Activated naive CD4-positive, alpha-beta T cell treated with anti-CD3 and anti-CD28 coated beads for 36 hours (primary cell): ENCODE data around the gene DNAH8. TPM values are rescaled to one million over a fixed set of nuclear protein-coding genes. Genes with fewer than 3 reads are reported as not detected.

Experiments
- CTCF ChIA-PET: fragments of 350-600 bp; sonication (Branson Sonifier 250); formaldehyde crosslinking; loops from one replicate; lab custom pipeline; 2021; ENCODE audit warnings: antibody characterized with exemption; lab: Charles Lee
- DNase-seq: peaks from one replicate; pipeline ENCODE4 v3.0.0-alpha.2; 2020
- H3K27ac Mint-ChIP-seq: one replicate; pipeline ENCODE4 v1.8.0; 2021; ENCODE audit warnings: mild to moderate bottlenecking, mixed read lengths
- H3K27me3 Mint-ChIP-seq: one replicate; pipeline ENCODE4 v1.8.0; 2021; ENCODE audit warnings: low read depth, mixed read lengths
- H3K36me3 Mint-ChIP-seq: one replicate; pipeline ENCODE4 v1.8.0; 2021; ENCODE audit warnings: low read depth, mixed read lengths
- H3K4me1 Mint-ChIP-seq: one replicate; pipeline ENCODE4 v1.8.0; 2021; ENCODE audit warnings: low read depth, mixed read lengths
- H3K4me3 Mint-ChIP-seq: one replicate; pipeline ENCODE4 v1.8.0; 2021; ENCODE audit warnings: mild to moderate bottlenecking, moderate library complexity, mixed read lengths
- H3K9me3 Mint-ChIP-seq: one replicate; pipeline ENCODE4 v1.8.0; 2021; ENCODE audit warnings: mixed read lengths
- intact Hi-C: fragments of 100-400 bp; cut with micrococcal nuclease; formaldehyde crosslinking; loops from one replicate; pipeline ENCODE4 v1.15.1; 2023
- total RNA-seq, 2 experiments: library from RNA; stranded (reverse); gene quantifications; one replicate each; pipeline ENCODE4 v1.2.3, GENCODE V29; 2021

Gene DNAH8
- total RNA-seq, 2 experiments from 2014 or later = 0.07 to 0.15 TPM

- Mint-ChIP-seq H3K4me1 (no peaks in the 10 kb centered on the region), H3K36me3 (no peaks in the 10 kb centered on the region), H3K9me3 (no peaks in the 10 kb centered on the region), H3K27ac (no peak overlapping the region), H3K27me3 (no peaks in the 10 kb centered on the region), H3K4me3 (no peak overlapping the region)
- DNase-seq = no peak
- CTCF ChIA-PET = interaction anchor here (1.3 kb wide), 2 partner anchors 34 to 65 kb away, joined by 3 read pairs; no protein-coding TSS in a partner anchor
- intact Hi-C loops = no loop called here
Observed at GRCh38 chr6:38937839-38938613, 222.9 kb downstream of the DNAH8 start.

GRCh38 chr6:38938741-38939140, 223.6 kb downstream of the DNAH8 start:
- Mint-ChIP-seq H3K4me3 (no peak overlapping the region), H3K27me3 (no peaks in the 10 kb centered on the region), H3K9me3 (no peaks in the 10 kb centered on the region), H3K4me1 (no peaks in the 10 kb centered on the region), H3K27ac (no peak overlapping the region), H3K36me3 (no peaks in the 10 kb centered on the region)
- CTCF ChIA-PET = interaction anchor here (1.3 kb wide), 1 partner anchor 34 kb away, joined by 3 read pairs; no protein-coding TSS in a partner anchor
- intact Hi-C loops = no loop called here
- DNase-seq = no peak

- no peak for DNase-seq
- no peaks in the 10 kb centered on the region for H3K27me3 Mint-ChIP-seq
- H3K27ac Mint-ChIP-seq = no peak overlapping the region
- H3K36me3 Mint-ChIP-seq = no peaks in the 10 kb centered on the region
- CTCF ChIA-PET = no interaction called here
- H3K9me3 Mint-ChIP-seq = no peaks in the 10 kb centered on the region
- H3K4me1 Mint-ChIP-seq = no peaks in the 10 kb centered on the region
- intact Hi-C loops = no loop called here
- no peak overlapping the region for H3K4me3 Mint-ChIP-seq
Observed at GRCh38 chr6:38942442-38942841, 227.3 kb downstream of the DNAH8 start.

GRCh38 chr6:38942965-38943364, 227.9 kb downstream of the DNAH8 start:
- no peak overlapping the region for H3K4me3 Mint-ChIP-seq
- H3K4me1 Mint-ChIP-seq = no peaks in the 10 kb centered on the region
- no peak overlapping the region for H3K27ac Mint-ChIP-seq
- DNase-seq = no peak
- CTCF ChIA-PET = interaction anchor here (0.6 to 1.0 kb wide), 2 partner anchors 70 to 190 kb away, joined by 4 to 5 read pairs; no protein-coding TSS in a partner anchor
- no peaks in the 10 kb centered on the region for H3K9me3 Mint-ChIP-seq
- H3K36me3 Mint-ChIP-seq = no peaks in the 10 kb centered on the region
- intact Hi-C loops = no loop called here
- no peaks in the 10 kb centered on the region for H3K27me3 Mint-ChIP-seq

GRCh38 chr6:38943964-38944363, 228.9 kb downstream of the DNAH8 start:
- H3K4me3 Mint-ChIP-seq = no peak overlapping the region
- H3K4me1 Mint-ChIP-seq = no peaks in the 10 kb centered on the region
- CTCF ChIA-PET = interaction anchor here (0.7 to 1.0 kb wide), 2 partner anchors 71 to 76 kb away, joined by 3 to 5 read pairs; no protein-coding TSS in a partner anchor
- no peak overlapping the region for H3K27ac Mint-ChIP-seq
- H3K36me3 Mint-ChIP-seq = no peaks in the 10 kb centered on the region
- no peak for DNase-seq
- H3K27me3 Mint-ChIP-seq = no peaks in the 10 kb centered on the region
- intact Hi-C loops = no loop called here
- H3K9me3 Mint-ChIP-seq = no peaks in the 10 kb centered on the region

GRCh38 chr6:38944655-38945279, 229.7 kb downstream of the DNAH8 start:
- Mint-ChIP-seq H3K36me3 (no peaks in the 10 kb centered on the region), H3K27me3 (no peaks in the 10 kb centered on the region), H3K4me3 (no peak overlapping the region), H3K4me1 (no peaks in the 10 kb centered on the region), H3K27ac (no peak overlapping the region), H3K9me3 (no peaks in the 10 kb centered on the region)
- CTCF ChIA-PET = interaction anchor here (1.2 kb wide), 1 partner anchor 72 kb away, joined by 5 read pairs; no protein-coding TSS in a partner anchor
- intact Hi-C loops = no loop called here
- DNase-seq = no peak

- H3K9me3 Mint-ChIP-seq = peaks cover 4% of the 10 kb centered on the region
- no peak overlapping the region for H3K4me3 Mint-ChIP-seq
- H3K4me1 Mint-ChIP-seq = no peaks in the 10 kb centered on the region
- no peak overlapping the region for H3K27ac Mint-ChIP-seq
- intact Hi-C loops = no loop called here
- peaks cover 2% of the 10 kb centered on the region for H3K27me3 Mint-ChIP-seq
- H3K36me3 Mint-ChIP-seq = no peaks in the 10 kb centered on the region
- DNase-seq = no peak
- CTCF ChIA-PET = no interaction called here
Observed at GRCh38 chr6:38955861-38956260, 240.8 kb downstream of the DNAH8 start.

GRCh38 chr6:38957426-38957825, 242.3 kb downstream of the DNAH8 start:
- Mint-ChIP-seq H3K4me3 (no peak overlapping the region), H3K4me1 (no peaks in the 10 kb centered on the region), H3K9me3 (peaks cover 4% of the 10 kb centered on the region), H3K27me3 (peaks cover 2% of the 10 kb centered on the region), H3K36me3 (no peaks in the 10 kb centered on the region), H3K27ac (no peak overlapping the region)
- DNase-seq = no peak
- intact Hi-C loops = no loop called here
- CTCF ChIA-PET = no interaction called here

GRCh38 chr6:38959138-38959537, 244.0 kb downstream of the DNAH8 start:
- no peaks in the 10 kb centered on the region for H3K27me3 Mint-ChIP-seq
- DNase-seq = no peak
- no peak overlapping the region for H3K27ac Mint-ChIP-seq
- intact Hi-C loops = no loop called here
- no peak overlapping the region for H3K4me3 Mint-ChIP-seq
- peaks cover 4% of the 10 kb centered on the region for H3K9me3 Mint-ChIP-seq
- CTCF ChIA-PET = interaction anchor here (0.6 kb wide), 1 partner anchor 72 kb away, joined by 3 read pairs; no protein-coding TSS in a partner anchor
- no peaks in the 10 kb centered on the region for H3K36me3 Mint-ChIP-seq
- H3K4me1 Mint-ChIP-seq = no peaks in the 10 kb centered on the region

GRCh38 chr6:38968702-38969149, 253.6 kb downstream of the DNAH8 start:
- intact Hi-C loops = no loop called here
- CTCF ChIA-PET = interaction anchor here (0.8 to 1.4 kb wide), 2 partner anchors 97 to 334 kb away, joined by 3 read pairs; no protein-coding TSS in a partner anchor
- H3K4me1 Mint-ChIP-seq = no peaks in the 10 kb centered on the region
- no peak for DNase-seq
- no peak overlapping the region for H3K27ac Mint-ChIP-seq
- no peaks in the 10 kb centered on the region for H3K27me3 Mint-ChIP-seq
- no peaks in the 10 kb centered on the region for H3K36me3 Mint-ChIP-seq
- no peak overlapping the region for H3K4me3 Mint-ChIP-seq
- no peaks in the 10 kb centered on the region for H3K9me3 Mint-ChIP-seq

- intact Hi-C loops = loop anchor here (1.0 to 2.0 kb wide), 5 partner anchors 101 to 330 kb away; partner anchors contain the start of gene SAYSD1
- DNase-seq = peak; percentile 60
- no peak overlapping the region for H3K4me3 Mint-ChIP-seq
Observed at GRCh38 chr6:38973178-38974057, 258.3 kb downstream of the DNAH8 start.

More at GRCh38 chr6:38973178-38974057, 258.3 kb downstream of the DNAH8 start:
- no peak overlapping the region for H3K27ac Mint-ChIP-seq
- CTCF ChIA-PET = interaction anchor here (0.6 to 4.1 kb wide), 16 partner anchors 9 to 337 kb away, joined by 3 to 23 read pairs (median 4); no protein-coding TSS in a partner anchor
- H3K36me3 Mint-ChIP-seq = no peaks in the 10 kb centered on the region
- no peaks in the 10 kb centered on the region for H3K27me3 Mint-ChIP-seq
- no peaks in the 10 kb centered on the region for H3K9me3 Mint-ChIP-seq
- H3K4me1 Mint-ChIP-seq = no peaks in the 10 kb centered on the region
